Stimulated activated CD4-positive, alpha-beta T cell treated with anti-CD3 and anti-CD28 coated beads, TNF-alpha, amount 100 ng/mL, for 1 hour (primary cell): Measurements from ENCODE around the gene UNC5A.

ENCODE experiments used
- DNase-seq, 3 donors: peaks; one replicate each; pipeline ENCODE4 v3.0.0-alpha.2; 2020; ENCODE audit warnings: low read depth in 3 of 3, low spot score in 1 of 3

UNC5A gene

GRCh38 chr5:176890455-176891330 lies 80.3 kb downstream of the UNC5A start:
- no peak for DNase-seq

- DNase-seq = no peak
Measured at GRCh38 chr5:176891331-176891958, 81.1 kb downstream of the UNC5A start.

- no peak for DNase-seq
Measured at GRCh38 chr5:176892663-176893062, 82.3 kb downstream of the UNC5A start.

GRCh38 chr5:176894298-176894697 lies 83.9 kb downstream of the UNC5A start:
- no peak for DNase-seq

GRCh38 chr5:176895831-176896230 lies 85.5 kb downstream of the UNC5A start:
- DNase-seq = no peak

- DNase-seq = no peak
Measured at GRCh38 chr5:176897263-176897662, 86.9 kb downstream of the UNC5A start.

GRCh38 chr5:176899296-176899891 lies 89.0 kb downstream of the UNC5A start, which contains the start of gene HK3:
Gene HK3 (minus strand): TSS chr5:176899346. CDS start chr5:176896159, 3,187 bp downstream.
- DNase-seq = no peak

GRCh38 chr5:176899946-176900779 lies 89.8 kb downstream of the UNC5A start:
- no peak for DNase-seq

- no peak for DNase-seq
Measured at GRCh38 chr5:176900780-176901204, 90.4 kb downstream of the UNC5A start.

- DNase-seq = no peak
Measured at GRCh38 chr5:176901260-176902101, 91.1 kb downstream of the UNC5A start.

- DNase-seq = no peak
Measured at GRCh38 chr5:176902102-176902814, 91.9 kb downstream of the UNC5A start.

- no peak for DNase-seq
Measured at GRCh38 chr5:176902911-176903664, 92.7 kb downstream of the UNC5A start.

- DNase-seq = no peak
Measured at GRCh38 chr5:176904276-176904675, 93.9 kb downstream of the UNC5A start.

- no peak for DNase-seq
Measured at GRCh38 chr5:176906126-176906525, 95.8 kb downstream of the UNC5A start.

GRCh38 chr5:176906796-176907195 lies 96.4 kb downstream of the UNC5A start:
- DNase-seq = no peak

- DNase-seq = no peak
Measured at GRCh38 chr5:176908675-176909368, 98.5 kb downstream of the UNC5A start.

GRCh38 chr5:176912115-176912514 lies 101.8 kb downstream of the UNC5A start:
- DNase-seq = no peak

GRCh38 chr5:176915906-176916305 lies 105.5 kb downstream of the UNC5A start:
- DNase-seq = no peak
